T-cell (primary cell): ENCODE results near the gene PRELID3B. TPM values are rescaled to one million over a fixed set of nuclear protein-coding genes. Genes with fewer than 3 reads are reported as not detected.

Experiments
- ATAC-seq, 4 experiments: fragments of 200-7000 bp in 3 of 4; fragments of 150-1000 bp in 1 of 4; cut with Tn5 transposase; replicated peaks in 1 of 4; 1 replicate in 3 of 4; 2 replicates in 1 of 4; pipeline ENCODE4 v1.10.0; 2021; ENCODE audit warnings: moderate library complexity in 3 of 4, mild to moderate bottlenecking in 2 of 4, moderate number of reproducible peaks in 1 of 4
- CTCF ChIA-PET, 2 donors: fragments of 300-600 bp; sonication (Branson Sonifier 250); formaldehyde crosslinking; loops; one replicate each; lab custom pipeline; 2022; ENCODE audit warnings: antibody characterized with exemption in 2 of 2; lab: Charles Lee
- POLR2A ChIA-PET, 2 donors: fragments of 300-600 bp; sonication (Branson Sonifier 250); formaldehyde crosslinking; loops; one replicate each; lab custom pipeline; 2022; ENCODE audit warnings: antibody characterized with exemption in 2 of 2; lab: Charles Lee
- DNase-seq, 35 experiments: peaks; one replicate each; pipeline versions ENCODE4 v3.0.0 to v3.0.0-alpha.2; 2013 to 2023
- H3K27ac ChIP-seq: one replicate; pipeline ENCODE4 v1.5.1; 2013; ENCODE audit warnings: low read length
- H3K27me3 ChIP-seq, 2 experiments: replicated peaks in 1 of 2; 1 replicate in 1 of 2; 2 replicates in 1 of 2; pipeline versions ENCODE4 v1.6.1 to v1.7.0; 2013; ENCODE audit warnings: low read length in 1 of 2, mixed read lengths in 1 of 2; ENCODE audit not compliant: control insufficient read depth in 2 of 2, insufficient read depth in 2 of 2; ENCODE audit errors: extremely low read depth in 1 of 2
- H3K36me3 ChIP-seq, 2 donors: 1 replicate in 1 of 2; 2 replicates in 1 of 2; pipeline versions ENCODE4 v1.6.1 to v1.7.0; 2013; ENCODE audit warnings: low read length in 1 of 2; ENCODE audit not compliant: control insufficient read depth in 2 of 2, insufficient read depth in 1 of 2; ENCODE audit errors: extremely low read depth in 1 of 2
- H3K4me1 ChIP-seq, 2 experiments: 1 replicate in 1 of 2; 2 replicates in 1 of 2; pipeline versions ENCODE4 v1.6.1 to v1.7.0; 2013; ENCODE audit warnings: low read length in 2 of 2, mixed read lengths in 1 of 2; ENCODE audit not compliant: insufficient read depth in 2 of 2, control insufficient read depth in 1 of 2; ENCODE audit errors: extremely low read depth in 1 of 2
- H3K4me3 ChIP-seq, 2 donors: 1 replicate in 1 of 2; 2 replicates in 1 of 2; pipeline versions ENCODE4 v1.5.1 to v1.7.0; 2013; ENCODE audit warnings: mild to moderate bottlenecking in 2 of 2, low read length in 1 of 2, moderate library complexity in 1 of 2; ENCODE audit not compliant: control insufficient read depth in 1 of 2; ENCODE audit errors: extremely low read depth in 1 of 2
- H3K9me3 ChIP-seq: 2 replicates; pipeline ENCODE4 v1.7.0; 2013
- H3K27ac Mint-ChIP-seq, 2 donors: one replicate each; pipeline ENCODE4 v1.8.0; 2020 to 2021; ENCODE audit warnings: mild to moderate bottlenecking in 2 of 2, mixed read lengths in 2 of 2
- H3K27me3 Mint-ChIP-seq, 2 donors: one replicate each; pipeline ENCODE4 v1.8.0; 2021 to 2022; ENCODE audit warnings: mixed read lengths in 2 of 2
- H3K36me3 Mint-ChIP-seq: one replicate; pipeline ENCODE4 v1.8.0; 2021; ENCODE audit warnings: mixed read lengths
- H3K4me1 Mint-ChIP-seq, 3 donors: one replicate each; pipeline ENCODE4 v1.8.0; 2020 to 2022; ENCODE audit warnings: mixed read lengths in 3 of 3, mild to moderate bottlenecking in 1 of 3
- H3K4me3 Mint-ChIP-seq, 3 donors: one replicate each; pipeline ENCODE4 v1.8.0; 2020 to 2022; ENCODE audit warnings: mild to moderate bottlenecking in 3 of 3, mixed read lengths in 3 of 3, moderate library complexity in 3 of 3
- H3K9me3 Mint-ChIP-seq, 3 donors: one replicate each; pipeline ENCODE4 v1.8.0; 2020 to 2022; ENCODE audit warnings: mixed read lengths in 3 of 3
- WGBS: methylation state at CpG from one replicate; pipeline ENCODE4 v1.1.5; 2013; ENCODE audit warnings: missing lambda C conversion rate; ENCODE audit not compliant: insufficient coverage; 5-methylcytosine and 5-hydroxymethylcytosine counted together
- total RNA-seq, 35 experiments: library from RNA in 6 of 35; stranded (reverse) in 6 of 35; fragments of 120-200 nt in 1 of 35; gene quantifications; one replicate each; pipeline versions ENCODE4 v1.2.1 to v1.2.4 and lab custom pipeline; 2013 to 2026

The PRELID3B gene
- total RNA-seq, 5 donors from 2014 or later (not counting 1 experiment from before 2014, with no cell fraction given), result 41.4 to 49.0 (median 43.6) TPM

- Mint-ChIP-seq H3K27ac (peak overlapping the region; percentile 92 to 96), H3K27me3 (no peaks in the 10 kb centered on the region), H3K4me1 (peaks cover 51 to 58% (median 51%) of the 10 kb centered on the region in 3 donors), H3K4me3 (peak overlapping the region; percentile 83 to 95 (median 91)), H3K9me3 (no peaks in the 10 kb centered on the region), H3K36me3 (peaks cover 58% of the 10 kb centered on the region)
- ChIA-PET CTCF (interaction anchor here (0.6 to 1.7 kb wide), 9 partner anchors 9 to 175 kb away, joined by 3 to 12 read pairs (median 3); partner anchors contain the start of gene PRELID3B (in 1 of the 2)), POLR2A (interaction anchor here (0.6 to 2.2 kb wide), 9 partner anchors 9 to 134 kb away, joined by 3 to 31 read pairs (median 3); partner anchors contain the start of genes PRELID3B (in 1 of the 2) and ZNF831 (in 1 of the 2))
- peak in 1 of 4 experiments; percentile 22 for ATAC-seq
- no peaks in the 10 kb centered on the region for H3K9me3 ChIP-seq
- no peaks in the 10 kb centered on the region for H3K27me3 ChIP-seq
- no peak for DNase-seq
- WGBS, result 5% methylated on average over 9 of the region's 13 CpGs
- peaks cover 0 to 53% of the 10 kb centered on the region in 2 donors for H3K36me3 ChIP-seq
- peaks cover 23 to 37% of the 10 kb centered on the region in 2 experiments for H3K4me1 ChIP-seq
- H3K27ac ChIP-seq, result peak overlapping the region; percentile 78
- H3K4me3 ChIP-seq, result peak overlapping the region; percentile 58 to 62
Observed at GRCh38 chr20:59032713-59033059, 9.9 kb downstream of the PRELID3B start.

GRCh38 chr20:59032023-59032712 lies 10.4 kb downstream of the PRELID3B start, which contains the start of gene ATP5F1E:
Gene ATP5F1E (minus strand): TSS chr20:59032335. CDS start chr20:59032251, 84 bp downstream.
- peaks cover 27 to 37% of the 10 kb centered on the region in 2 experiments for H3K4me1 ChIP-seq
- H3K4me3 ChIP-seq, result peak within 1 kb of the TSS; percentile 78 to 88
- under 1% methylated on average over 86 of the region's 86 CpGs for WGBS
- H3K27ac Mint-ChIP-seq, result peak within 1 kb of the TSS; percentile 94 to 96
- no peaks in the 10 kb centered on the region for H3K27me3 Mint-ChIP-seq
- peak within 1 kb of the TSS; percentile 78 for H3K27ac ChIP-seq
- H3K9me3 ChIP-seq, result no peaks in the 10 kb centered on the region
- ChIA-PET POLR2A (interaction anchor here (0.6 to 2.2 kb wide), 11 partner anchors 10 to 339 kb away, joined by 3 to 31 read pairs (median 3); partner anchors contain the start of genes NPEPL1 (in 1 of the 2), PRELID3B (in 1 of the 2) and ZNF831 (in 1 of the 2)), CTCF (interaction anchor here (0.5 to 1.7 kb wide), 13 partner anchors 10 to 221 kb away, joined by 3 to 12 read pairs (median 3); partner anchors contain the start of gene PRELID3B (in 1 of the 2))
- H3K4me3 Mint-ChIP-seq, result peak within 1 kb of the TSS; percentile 91 to 95 (median 94)
- H3K27me3 ChIP-seq, result no peaks in the 10 kb centered on the region
- DNase-seq, result peak; percentile 91 to 98 (median 96)
- ATAC-seq, result peak; percentile 95 to 99 (median 96)
- peaks cover 54 to 59% (median 56%) of the 10 kb centered on the region in 3 donors for H3K4me1 Mint-ChIP-seq
- peaks cover 58% of the 10 kb centered on the region for H3K36me3 Mint-ChIP-seq
- H3K36me3 ChIP-seq, result peaks cover 0 to 53% of the 10 kb centered on the region in 2 donors
- H3K9me3 Mint-ChIP-seq, result no peaks in the 10 kb centered on the region

GRCh38 chr20:59031564-59032022 lies 11.0 kb downstream of the PRELID3B start:
- H3K27me3 Mint-ChIP-seq, result no peaks in the 10 kb centered on the region
- peaks cover 30 to 41% of the 10 kb centered on the region in 2 experiments for H3K4me1 ChIP-seq
- POLR2A ChIA-PET, result interaction anchor here (0.5 to 2.2 kb wide), 6 partner anchors 11 to 339 kb away, joined by 3 to 31 read pairs (median 4); partner anchors contain the start of genes NPEPL1 (in 1 of the 2), PRELID3B (in 1 of the 2) and ZNF831 (in 1 of the 2)
- no peak for ATAC-seq
- H3K36me3 Mint-ChIP-seq, result peaks cover 58% of the 10 kb centered on the region
- peak overlapping the region; percentile 78 to 88 for H3K4me3 ChIP-seq
- H3K36me3 ChIP-seq, result peaks cover 0 to 54% of the 10 kb centered on the region in 2 donors
- H3K27me3 ChIP-seq, result no peaks in the 10 kb centered on the region
- no peaks in the 10 kb centered on the region for H3K9me3 ChIP-seq
- 0% methylated on average over 7 of the region's 13 CpGs for WGBS
- H3K4me1 Mint-ChIP-seq, result peaks cover 54 to 59% (median 56%) of the 10 kb centered on the region in 3 donors
- H3K27ac Mint-ChIP-seq, result peak overlapping the region; percentile 94 to 96
- peak in 1 of 35 experiments; percentile 45 for DNase-seq
- no peaks in the 10 kb centered on the region for H3K9me3 Mint-ChIP-seq
- peak overlapping the region; percentile 91 to 95 (median 94) for H3K4me3 Mint-ChIP-seq
- peak overlapping the region; percentile 70 for H3K27ac ChIP-seq
- CTCF ChIA-PET, result interaction anchor here in 1 of 2 donors (0.7 to 1.7 kb wide), 9 partner anchors 10 to 222 kb away, joined by 3 to 12 read pairs (median 4); partner anchors contain the start of gene PRELID3B

GRCh38 chr20:59030911-59031563 lies 11.5 kb downstream of the PRELID3B start:
- Mint-ChIP-seq H3K9me3 (no peaks in the 10 kb centered on the region), H3K36me3 (peaks cover 54% of the 10 kb centered on the region), H3K4me1 (peaks cover 58 to 64% (median 59%) of the 10 kb centered on the region in 3 donors), H3K4me3 (peak overlapping the region; percentile 91 to 95 (median 94)), H3K27ac (peak overlapping the region; percentile 94 to 96), H3K27me3 (no peaks in the 10 kb centered on the region)
- Histone ChIP-seq H3K4me1 (peaks cover 30 to 41% of the 10 kb centered on the region in 2 experiments), H3K27me3 (no peaks in the 10 kb centered on the region), H3K4me3 (peak overlapping the region; percentile 78 to 88), H3K27ac (no peak overlapping the region), H3K36me3 (peaks cover 0 to 52% of the 10 kb centered on the region in 2 donors), H3K9me3 (no peaks in the 10 kb centered on the region)
- no peak for DNase-seq
- no peak for ATAC-seq
- POLR2A ChIA-PET, result interaction anchor here (0.5 to 2.2 kb wide), 5 partner anchors 11 to 163 kb away, joined by 3 to 31 read pairs (median 4); partner anchors contain the start of gene PRELID3B (in 1 of the 2)
- 17% methylated on average over 1 of the region's 7 CpGs for WGBS
- CTCF ChIA-PET, result interaction anchor here (0.6 to 1.7 kb wide), 6 partner anchors 11 to 383 kb away, joined by 3 to 14 read pairs (median 6); partner anchors contain the start of gene PRELID3B (in 1 of the 2)

GRCh38 chr20:59028812-59029211 lies 13.8 kb downstream of the PRELID3B start:
- ChIA-PET POLR2A (interaction anchor here in 1 of 2 donors (0.6 kb wide), 1 partner anchor 93 kb away, joined by 7 read pairs; no protein-coding TSS in a partner anchor), CTCF (interaction anchor here (0.6 to 0.7 kb wide), 2 partner anchors 22 to 171 kb away, joined by 3 to 6 read pairs; no protein-coding TSS in a partner anchor)
- peaks cover 59 to 67% (median 66%) of the 10 kb centered on the region in 3 donors for H3K4me1 Mint-ChIP-seq
- Histone ChIP-seq H3K9me3 (no peaks in the 10 kb centered on the region), H3K27ac (no peak overlapping the region), H3K27me3 (no peaks in the 10 kb centered on the region), H3K4me1 (peaks cover 30 to 41% of the 10 kb centered on the region in 2 experiments), H3K36me3 (peaks cover 0 to 62% of the 10 kb centered on the region in 2 donors), H3K4me3 (no peak overlapping the region)
- no peak for ATAC-seq
- H3K4me3 Mint-ChIP-seq, result peak overlapping the region; percentile 32 to 95 (median 57)
- WGBS, result no CpG with 5 or more reads among the region's 2 CpGs
- peak overlapping the region; percentile 49 to 71 for H3K27ac Mint-ChIP-seq
- no peaks in the 10 kb centered on the region for H3K9me3 Mint-ChIP-seq
- peaks cover 58% of the 10 kb centered on the region for H3K36me3 Mint-ChIP-seq
- H3K27me3 Mint-ChIP-seq, result no peaks in the 10 kb centered on the region
- DNase-seq, result no peak
